ENCODE results near the gene MYADML2. TPM values are rescaled to one million over a fixed set of nuclear protein-coding genes. Genes with fewer than 3 reads are reported as not detected.
A peak's percentile ranks its signal among the peaks of the same experiment; 100 is the strongest.
"Not testable (repeated sequence)": the region's sequence is repeated elsewhere in the genome, so short reads cannot be mapped to it uniquely, and the experiment has no call there.

The MYADML2 gene
- total RNA-seq, 2 experiments from 2014 or later = not detected

DNA sequence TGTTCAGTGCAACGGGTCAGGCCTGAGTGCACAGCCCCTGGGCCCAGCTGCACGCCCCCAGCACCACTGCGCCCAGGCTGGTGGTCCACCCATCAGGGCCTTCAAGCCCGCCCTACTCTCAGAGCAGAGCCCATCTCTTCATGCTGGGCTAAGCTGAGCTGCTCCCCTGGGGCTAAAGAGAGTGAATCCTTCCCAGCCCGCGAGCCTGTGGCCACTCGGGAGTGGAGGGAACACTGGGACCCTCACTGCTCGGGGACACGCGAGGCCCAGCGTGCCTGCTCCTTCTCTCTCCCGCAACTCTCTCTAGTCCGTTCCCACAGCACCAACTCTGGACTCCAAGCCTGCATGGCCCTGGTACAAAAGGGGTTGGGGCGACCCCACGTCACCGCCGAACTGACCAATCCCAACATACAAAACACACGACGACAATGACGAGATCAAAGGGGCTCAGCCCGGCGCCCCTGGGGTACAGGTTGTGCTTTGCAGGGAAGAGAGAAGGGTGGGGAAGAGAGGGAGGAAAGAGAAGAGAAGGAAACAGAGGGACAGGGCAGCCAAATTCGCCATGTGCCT lies 25.0 kb downstream of the MYADML2 start:
- DNase-seq (no peak), ATAC-seq (no peak)
- intact Hi-C loops (cut with micrococcal nuclease) = no loop called here
- Mint-ChIP-seq H3K36me3 (ENCODE audit: low read depth) (peaks cover 4% of the 10 kb centered on the region), H3K9me3 (no peaks in the 10 kb centered on the region), H3K4me1 (ENCODE audit: low read depth) (peaks cover 27% of the 10 kb centered on the region), H3K27me3 (no peaks in the 10 kb centered on the region), H3K4me3 (no peak overlapping the region), H3K27ac (no peak overlapping the region)
- POLR2A ChIA-PET = interaction anchor here (2.4 kb wide), 2 partner anchors 8 to 12 kb away, joined by 6 to 9 read pairs; partner anchors contain the start of gene PCYT2
- CTCF ChIA-PET = no interaction called here
- TF ChIP-seq, protein P1, sequence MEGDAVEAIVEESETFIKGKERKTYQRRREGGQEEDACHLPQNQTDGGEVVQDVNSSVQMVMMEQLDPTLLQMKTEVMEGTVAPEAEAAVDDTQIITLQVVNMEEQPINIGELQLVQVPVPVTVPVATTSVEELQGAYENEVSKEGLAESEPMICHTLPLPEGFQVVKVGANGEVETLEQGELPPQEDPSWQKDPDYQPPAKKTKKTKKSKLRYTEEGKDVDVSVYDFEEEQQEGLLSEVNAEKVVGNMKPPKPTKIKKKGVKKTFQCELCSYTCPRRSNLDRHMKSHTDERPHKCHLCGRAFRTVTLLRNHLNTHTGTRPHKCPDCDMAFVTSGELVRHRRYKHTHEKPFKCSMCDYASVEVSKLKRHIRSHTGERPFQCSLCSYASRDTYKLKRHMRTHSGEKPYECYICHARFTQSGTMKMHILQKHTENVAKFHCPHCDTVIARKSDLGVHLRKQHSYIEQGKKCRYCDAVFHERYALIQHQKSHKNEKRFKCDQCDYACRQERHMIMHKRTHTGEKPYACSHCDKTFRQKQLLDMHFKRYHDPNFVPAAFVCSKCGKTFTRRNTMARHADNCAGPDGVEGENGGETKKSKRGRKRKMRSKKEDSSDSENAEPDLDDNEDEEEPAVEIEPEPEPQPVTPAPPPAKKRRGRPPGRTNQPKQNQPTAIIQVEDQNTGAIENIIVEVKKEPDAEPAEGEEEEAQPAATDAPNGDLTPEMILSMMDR (IDR thresholded peaks at IDR 0.05) = no peak

DNA sequence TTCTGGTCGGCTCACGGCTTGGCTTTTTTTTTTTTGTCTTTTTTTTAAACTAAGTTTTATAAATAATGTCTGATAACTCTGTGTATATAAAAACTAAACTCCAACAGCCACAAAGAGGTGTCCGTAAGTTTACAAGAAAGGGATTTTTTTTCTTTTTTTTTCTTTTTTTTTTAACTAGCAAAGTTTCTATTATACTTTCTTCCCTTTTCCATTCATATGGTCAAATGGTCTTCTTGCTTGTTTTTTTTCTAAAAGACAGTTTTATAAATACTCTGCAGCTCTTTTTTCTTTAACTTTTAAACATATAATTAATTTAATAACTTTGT lies 25.5 kb downstream of the MYADML2 start:
- ChIA-PET CTCF (no interaction called here), POLR2A (interaction anchor here (0.9 kb wide), 1 partner anchor 19 kb away, joined by 4 read pairs; no protein-coding TSS in a partner anchor)
- Mint-ChIP-seq H3K4me3 (no peak overlapping the region), H3K9me3 (no peaks in the 10 kb centered on the region), H3K36me3 (ENCODE audit: low read depth) (peaks cover 8% of the 10 kb centered on the region), H3K27ac (no peak overlapping the region), H3K27me3 (no peaks in the 10 kb centered on the region), H3K4me1 (ENCODE audit: low read depth) (peaks cover 31% of the 10 kb centered on the region)
- DNase-seq (no peak), ATAC-seq (no peak)
- TF ChIP-seq, protein P1 (IDR thresholded peaks at IDR 0.05) = no peak
- intact Hi-C loops (cut with micrococcal nuclease) = no loop called here

DNA sequence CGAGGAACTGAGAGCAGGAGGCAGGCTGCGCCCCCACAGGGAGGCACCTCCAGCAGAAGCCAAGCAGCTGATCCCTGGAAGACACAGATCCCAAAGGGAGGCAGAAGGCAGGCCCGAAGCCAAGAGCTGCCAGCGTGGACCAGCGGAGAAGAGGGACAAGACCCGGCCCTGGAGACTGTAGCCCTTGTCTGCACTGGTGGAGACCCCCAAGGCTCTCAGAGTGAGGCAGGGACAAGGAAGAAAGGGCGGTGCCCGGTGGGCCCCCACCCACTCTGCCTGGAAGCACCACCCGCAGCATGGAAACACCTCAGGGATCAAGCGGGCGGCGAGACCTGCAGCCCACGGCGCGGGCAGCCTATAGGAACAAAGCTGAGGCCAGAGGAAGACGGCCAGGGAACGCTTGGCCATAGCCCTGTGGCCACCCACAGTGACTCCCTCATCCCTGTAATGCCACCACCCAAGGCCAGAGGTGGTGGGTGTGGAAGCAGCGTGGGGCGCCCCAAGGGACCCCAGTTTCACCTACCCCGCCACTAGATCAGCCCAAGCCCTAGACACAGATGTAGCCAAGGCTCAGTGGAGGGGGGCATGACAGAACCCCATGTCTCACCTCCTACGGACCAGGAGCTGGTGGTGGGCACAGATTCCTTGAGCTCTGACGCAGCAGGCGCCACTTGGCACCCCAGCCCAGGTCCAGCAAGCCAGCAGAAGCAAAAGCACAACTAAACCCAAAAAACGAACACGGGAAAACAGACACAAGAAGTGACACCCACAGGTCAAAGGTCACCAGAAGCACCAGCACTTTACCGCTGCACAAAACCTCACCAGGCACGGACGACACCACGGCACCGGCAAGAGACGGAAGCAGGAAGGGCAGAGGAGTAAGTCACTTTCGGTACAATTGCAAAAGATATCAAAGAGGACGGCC lies 26.2 kb downstream of the MYADML2 start:
- ATAC-seq (no peak), DNase-seq (no peak)
- no peak overlapping the region for H3K27ac Mint-ChIP-seq
- no peak overlapping the region for H3K4me3 Mint-ChIP-seq
- intact Hi-C loops (cut with micrococcal nuclease) = no loop called here
- H3K36me3 Mint-ChIP-seq (ENCODE audit: low read depth) = peaks cover 11% of the 10 kb centered on the region
- ChIA-PET CTCF (no interaction called here), POLR2A (interaction anchor here (0.9 kb wide), 1 partner anchor 18 kb away, joined by 4 read pairs; no protein-coding TSS in a partner anchor)
- TF ChIP-seq, protein P1 (IDR thresholded peaks at IDR 0.05) = no peak
- H3K27me3 Mint-ChIP-seq = no peaks in the 10 kb centered on the region
- no peaks in the 10 kb centered on the region for H3K9me3 Mint-ChIP-seq
- peaks cover 28% of the 10 kb centered on the region for H3K4me1 Mint-ChIP-seq (ENCODE audit: low read depth)

DNA sequence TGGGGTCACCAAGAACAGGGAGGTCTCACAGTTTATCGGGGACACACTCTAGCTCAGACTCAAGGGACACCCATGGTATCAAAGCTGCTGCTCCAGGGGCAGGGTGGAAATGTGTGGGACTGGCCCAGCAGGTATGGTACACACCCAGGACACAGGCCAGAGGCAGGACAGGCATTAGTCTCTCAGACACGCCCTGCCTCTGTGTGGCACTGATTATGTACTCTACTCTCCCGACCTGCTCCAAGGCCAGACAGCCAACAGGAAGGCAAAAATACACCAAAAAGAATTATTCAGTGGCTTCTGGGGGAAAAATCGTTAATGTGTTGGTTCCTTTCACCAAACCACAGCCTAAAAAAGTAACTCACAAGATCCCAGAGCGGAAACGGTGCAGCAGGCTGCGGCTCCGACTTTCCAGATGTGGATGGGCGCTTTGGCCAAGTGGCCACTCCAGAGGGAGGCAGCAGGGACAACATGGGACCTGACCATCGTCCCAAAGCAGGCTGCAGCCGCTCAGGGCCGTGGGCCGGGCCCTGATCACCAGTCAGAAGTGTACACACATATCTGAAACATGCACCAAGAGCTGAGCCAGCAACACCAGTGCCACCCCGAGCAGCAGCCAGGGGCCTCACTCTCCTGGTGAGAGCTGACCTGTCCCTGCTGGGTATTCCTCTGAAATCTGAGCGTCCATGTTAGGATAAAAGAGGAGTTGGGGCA lies 28.0 kb downstream of the MYADML2 start:
- CTCF ChIA-PET = no interaction called here
- H3K27ac Mint-ChIP-seq = peak overlapping the region; percentile 39
- intact Hi-C loops (cut with micrococcal nuclease) = no loop called here
- POLR2A ChIA-PET = interaction anchor here (1.1 kb wide), 1 partner anchor 101 kb away, joined by 3 read pairs; no protein-coding TSS in a partner anchor
- peak overlapping the region; percentile 83 for H3K4me3 Mint-ChIP-seq
- H3K27me3 Mint-ChIP-seq = no peaks in the 10 kb centered on the region
- TF ChIP-seq, protein P1 (IDR thresholded peaks at IDR 0.05) = no peak
- no peak for ATAC-seq
- DNase-seq = no peak
- peaks cover 14% of the 10 kb centered on the region for H3K36me3 Mint-ChIP-seq (ENCODE audit: low read depth)
- H3K9me3 Mint-ChIP-seq = no peaks in the 10 kb centered on the region
- peaks cover 20% of the 10 kb centered on the region for H3K4me1 Mint-ChIP-seq (ENCODE audit: low read depth)

DNA sequence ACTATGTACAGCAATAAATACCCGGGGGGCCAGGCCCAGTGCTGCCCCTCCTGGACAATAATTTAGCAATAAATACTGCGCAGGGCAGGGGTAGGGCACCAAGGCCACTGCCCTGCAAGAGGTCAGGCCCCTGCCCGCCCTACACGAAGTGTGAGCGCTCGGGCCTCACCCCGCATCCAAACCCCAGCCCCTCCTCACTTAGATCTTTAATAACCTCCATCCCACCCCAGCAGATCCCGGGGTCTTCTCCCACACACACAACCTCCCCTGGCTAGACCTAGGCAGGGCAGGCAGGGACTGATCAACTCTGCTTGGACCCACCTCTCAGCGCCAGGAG lies 28.7 kb downstream of the MYADML2 start:
- DNase-seq; intact Hi-C loops (cut with micrococcal nuclease); CTCF ChIA-PET; POLR2A ChIA-PET; H3K9me3 Mint-ChIP-seq; H3K27me3 Mint-ChIP-seq: not testable (repeated sequence)
- H3K36me3 Mint-ChIP-seq (ENCODE audit: low read depth) = peaks cover 18% of the 10 kb centered on the region
- H3K4me1 Mint-ChIP-seq (ENCODE audit: low read depth) = peaks cover 20% of the 10 kb centered on the region
- peak; percentile 37 for ATAC-seq
- H3K27ac Mint-ChIP-seq = peak overlapping the region; percentile 78
- H3K4me3 Mint-ChIP-seq = peak overlapping the region; percentile 83

Data from activated CD8-positive, alpha-beta T cell treated with anti-CD3 and anti-CD28 coated beads for 36 hours (primary cell).